Astrocyte (in vitro differentiated cells and primary cell): ENCODE results near the gene CDKN1B. TPM values are rescaled to one million over a fixed set of nuclear protein-coding genes. Genes with fewer than 3 reads are reported as not detected.
A peak's percentile ranks its signal among the peaks of the same experiment; 100 is the strongest.

Experiments used
- DNase-seq: peaks from one replicate; pipeline ENCODE4 v3.0.0-alpha.2; 2010; ENCODE audit warnings: low read depth
- FAIRE-seq: peaks from 2 replicates; lab custom pipeline; 2011; peaks lifted over from hg19 to GRCh38; lab: Jason Lieb, UNC
- H2AFZ ChIP-seq: 2 replicates; pipeline ENCODE4 v1.6.0; 2012; ENCODE audit warnings: low read depth, low read length, inconsistent platforms
- H3K27ac ChIP-seq: 2 replicates; pipeline ENCODE4 v1.5.1; 2011; ENCODE audit warnings: low read depth, low read length, inconsistent platforms
- H3K27me3 ChIP-seq: 2 replicates; pipeline ENCODE4 v1.6.0; 2011; ENCODE audit warnings: low read length, inconsistent platforms; ENCODE audit not compliant: insufficient read depth
- H3K36me3 ChIP-seq: 2 replicates; pipeline ENCODE4 v1.5.1; 2011; ENCODE audit warnings: low read length, inconsistent platforms; ENCODE audit not compliant: insufficient read depth
- H3K4me1 ChIP-seq: 2 replicates; pipeline ENCODE4 v1.5.1; 2011; ENCODE audit warnings: low read length, inconsistent platforms; ENCODE audit not compliant: insufficient read depth
- H3K4me2 ChIP-seq: 2 replicates; pipeline ENCODE4 v1.6.0; 2012; ENCODE audit warnings: low read length, inconsistent platforms
- H3K4me3 ChIP-seq: 2 replicates; pipeline ENCODE4 v1.5.1; 2011; ENCODE audit warnings: low read depth, mild to moderate bottlenecking, low read length, inconsistent platforms; ENCODE audit not compliant: insufficient read depth
- H3K79me2 ChIP-seq: 2 replicates; pipeline ENCODE4 v1.6.0; 2012; ENCODE audit warnings: mild to moderate bottlenecking, low read length, inconsistent platforms; ENCODE audit not compliant: insufficient read depth
- H3K9ac ChIP-seq: 2 replicates; pipeline ENCODE4 v1.6.0; 2012; ENCODE audit warnings: mild to moderate bottlenecking, low read length, inconsistent platforms
- H3K9me3 ChIP-seq: 2 replicates; pipeline ENCODE4 v1.5.1; 2012; ENCODE audit warnings: low read depth, mild to moderate bottlenecking, low read length, inconsistent platforms; ENCODE audit not compliant: insufficient read depth
- H4K20me1 ChIP-seq: 2 replicates; pipeline ENCODE4 v1.6.0; 2012; ENCODE audit warnings: low read length, inconsistent platforms; ENCODE audit not compliant: insufficient read depth
- H3K27ac Mint-ChIP-seq: one replicate; pipeline ENCODE4 v1.8.0; 2021; ENCODE audit warnings: mild to moderate bottlenecking, mixed read lengths; ENCODE audit not compliant: unreplicated experiment
- H3K27me3 Mint-ChIP-seq: one replicate; pipeline ENCODE4 v1.8.0; 2021; ENCODE audit warnings: low read depth, mixed read lengths; ENCODE audit not compliant: unreplicated experiment
- H3K36me3 Mint-ChIP-seq: one replicate; pipeline ENCODE4 v1.8.0; 2021; ENCODE audit warnings: low read depth, mixed read lengths; ENCODE audit not compliant: unreplicated experiment
- H3K4me1 Mint-ChIP-seq: one replicate; pipeline ENCODE4 v1.8.0; 2021; ENCODE audit warnings: low read depth, mixed read lengths; ENCODE audit not compliant: unreplicated experiment
- H3K4me3 Mint-ChIP-seq: one replicate; pipeline ENCODE4 v1.8.0; 2021; ENCODE audit warnings: mild to moderate bottlenecking, moderate library complexity, mixed read lengths; ENCODE audit not compliant: unreplicated experiment
- H3K9me3 Mint-ChIP-seq: one replicate; pipeline ENCODE4 v1.8.0; 2021; ENCODE audit warnings: mild to moderate bottlenecking, mixed read lengths; ENCODE audit not compliant: unreplicated experiment
- CTCF ChIP-seq: IDR thresholded peaks from 2 replicates; pipeline ENCODE4 v1.5.1; 2011; ENCODE audit warnings: low read depth, mild to moderate bottlenecking, inconsistent platforms, low read length, moderate library complexity; ENCODE audit not compliant: insufficient read depth
- EZH2 ChIP-seq: IDR thresholded peaks from 2 replicates; pipeline ENCODE4 v1.6.1; 2012; ENCODE audit warnings: mild to moderate bottlenecking, low read length, inconsistent platforms; ENCODE audit not compliant: insufficient read depth
- total RNA-seq: library from RNA; stranded (reverse); gene quantifications from 2 replicates; pipeline ENCODE4 v1.2.1, GENCODE V29; 2021

CDKN1B gene
- total RNA-seq, 1 donor from 2014 or later: 13.4 TPM

DNA sequence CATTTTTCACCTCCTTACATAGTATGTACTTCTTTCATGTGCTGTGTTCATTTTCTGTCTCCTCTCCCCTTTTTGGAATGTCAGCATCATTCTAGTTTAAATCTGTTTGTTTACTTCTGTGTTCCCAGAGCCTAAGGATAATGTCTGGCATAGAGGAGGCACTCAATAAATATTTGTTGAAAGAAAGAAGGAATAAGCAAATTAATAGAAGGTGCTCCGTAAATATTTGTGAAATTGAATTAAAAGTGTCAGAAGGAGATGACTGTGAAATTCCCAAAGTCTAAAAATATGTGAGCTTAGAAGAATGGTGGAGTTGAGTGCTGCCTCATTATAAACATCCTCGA is 3.3 kb upstream of the CDKN1B start:
- Mint-ChIP-seq H3K4me1 (peaks cover 17% of the 10 kb centered on the region), H3K4me3 (no peak overlapping the region), H3K27me3 (peaks cover 10% of the 10 kb centered on the region), H3K9me3 (no peaks in the 10 kb centered on the region), H3K36me3 (peaks cover 5% of the 10 kb centered on the region), H3K27ac (no peak overlapping the region)
- H3K4me3 ChIP-seq: peak overlapping the region; percentile 51
- H4K20me1 ChIP-seq: peaks cover 12% of the 10 kb centered on the region
- H3K27ac ChIP-seq: no peak overlapping the region
- no peak for TF ChIP-seq CTCF
- TF ChIP-seq EZH2: no peak
- no peaks in the 10 kb centered on the region for H3K27me3 ChIP-seq
- peaks cover 21% of the 10 kb centered on the region for H3K4me1 ChIP-seq
- FAIRE-seq (no peak), DNase-seq (no peak)
- peak overlapping the region; percentile 76 for H2AFZ ChIP-seq
- no peaks in the 10 kb centered on the region for H3K36me3 ChIP-seq
- H3K4me2 ChIP-seq: peak overlapping the region; percentile 89
- peak overlapping the region; percentile 63 for H3K9ac ChIP-seq
- H3K9me3 ChIP-seq: no peaks in the 10 kb centered on the region
- H3K79me2 ChIP-seq: peaks cover 18% of the 10 kb centered on the region

GRCh38 chr12:12714276-12715021 is 2.7 kb upstream of the CDKN1B start:
- Histone ChIP-seq H3K27ac (no peak overlapping the region), H2AFZ (peak overlapping the region; percentile 76)

More at GRCh38 chr12:12714276-12715021, 2.7 kb upstream of the CDKN1B start:
- Mint-ChIP-seq H3K27ac (peak overlapping the region; percentile 30), H3K9me3 (no peaks in the 10 kb centered on the region), H3K4me3 (peak overlapping the region; percentile 50), H3K4me1 (peaks cover 21% of the 10 kb centered on the region), H3K36me3 (peaks cover 5% of the 10 kb centered on the region), H3K27me3 (peaks cover 10% of the 10 kb centered on the region)
- Histone ChIP-seq H3K4me3 (peak overlapping the region; percentile 51), H3K36me3 (no peaks in the 10 kb centered on the region), H4K20me1 (peaks cover 18% of the 10 kb centered on the region), H3K27me3 (no peaks in the 10 kb centered on the region), H3K4me2 (peak overlapping the region; percentile 89), H3K4me1 (peaks cover 21% of the 10 kb centered on the region), H3K79me2 (peaks cover 23% of the 10 kb centered on the region), H3K9me3 (no peaks in the 10 kb centered on the region), H3K9ac (peak overlapping the region; percentile 63)
- peak; percentile 31 for DNase-seq
- no peak for TF ChIP-seq EZH2
- peak; percentile 23 for TF ChIP-seq CTCF
- FAIRE-seq: no peak
